Thyroid gland (tissue), 4 donors: ENCODE results near the gene CCDC175.

Source experiments
- POLR2A ChIP-seq, 2 donors: fragments of 450-650 bp; IDR thresholded peaks; one replicate each; pipeline ENCODE4 v1.6.1; 2017; ENCODE audit warnings: antibody characterized with exemption in 2 of 2, mild to moderate bottlenecking in 2 of 2, moderate library complexity in 1 of 2
- TF ChIP-seq, protein P1 (sequence below), 6 experiments: fragments of 200-600 bp in 3 of 6; fragments of 450-650 bp in 3 of 6; sonication (generic) in 3 of 6; IDR thresholded peaks; one replicate each; pipeline ENCODE4 v1.5.1; 2016 to 2019; ENCODE audit warnings: antibody characterized with exemption in 6 of 6, mild to moderate bottlenecking in 2 of 6, inconsistent platforms in 1 of 6, moderate library complexity in 1 of 6

DNA sequence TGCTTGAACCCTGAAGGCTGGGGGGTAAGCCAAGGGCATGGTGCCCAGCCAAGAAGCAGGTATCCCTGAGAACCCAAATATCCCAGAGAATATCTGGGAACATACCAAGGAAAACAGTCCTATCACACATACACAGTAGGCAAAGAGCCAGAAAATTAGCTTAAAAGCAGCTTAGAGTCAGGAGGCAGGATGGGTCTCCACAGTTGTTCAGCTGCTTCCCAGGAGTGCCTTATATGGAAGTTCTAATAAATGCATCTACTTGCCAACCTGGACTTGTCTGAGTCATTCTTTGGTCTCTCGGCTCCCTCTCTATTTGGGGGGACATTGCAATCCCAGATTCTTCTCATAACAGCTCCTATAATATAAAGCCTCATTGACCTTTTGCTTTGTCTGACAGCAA is 102.4 kb downstream of the CCDC175 start:
- TF ChIP-seq POLR2A (IDR thresholded peaks at IDR 0.05) = no peak
- TF ChIP-seq, protein P1, sequence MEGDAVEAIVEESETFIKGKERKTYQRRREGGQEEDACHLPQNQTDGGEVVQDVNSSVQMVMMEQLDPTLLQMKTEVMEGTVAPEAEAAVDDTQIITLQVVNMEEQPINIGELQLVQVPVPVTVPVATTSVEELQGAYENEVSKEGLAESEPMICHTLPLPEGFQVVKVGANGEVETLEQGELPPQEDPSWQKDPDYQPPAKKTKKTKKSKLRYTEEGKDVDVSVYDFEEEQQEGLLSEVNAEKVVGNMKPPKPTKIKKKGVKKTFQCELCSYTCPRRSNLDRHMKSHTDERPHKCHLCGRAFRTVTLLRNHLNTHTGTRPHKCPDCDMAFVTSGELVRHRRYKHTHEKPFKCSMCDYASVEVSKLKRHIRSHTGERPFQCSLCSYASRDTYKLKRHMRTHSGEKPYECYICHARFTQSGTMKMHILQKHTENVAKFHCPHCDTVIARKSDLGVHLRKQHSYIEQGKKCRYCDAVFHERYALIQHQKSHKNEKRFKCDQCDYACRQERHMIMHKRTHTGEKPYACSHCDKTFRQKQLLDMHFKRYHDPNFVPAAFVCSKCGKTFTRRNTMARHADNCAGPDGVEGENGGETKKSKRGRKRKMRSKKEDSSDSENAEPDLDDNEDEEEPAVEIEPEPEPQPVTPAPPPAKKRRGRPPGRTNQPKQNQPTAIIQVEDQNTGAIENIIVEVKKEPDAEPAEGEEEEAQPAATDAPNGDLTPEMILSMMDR (IDR thresholded peaks at IDR 0.05) = no peak
